Pons (tissue), 1 donor: ENCODE data around the gene PPP6R2.

ENCODE experiments used
- DNase-seq: peaks from one replicate; pipeline ENCODE4 v3.0.0-alpha.2; 2016; ENCODE audit warnings: low spot score

The PPP6R2 gene

GRCh38 chr22:50487290-50488005 lies 144.3 kb downstream of the PPP6R2 start:
- DNase-seq, result no peak

DNA sequence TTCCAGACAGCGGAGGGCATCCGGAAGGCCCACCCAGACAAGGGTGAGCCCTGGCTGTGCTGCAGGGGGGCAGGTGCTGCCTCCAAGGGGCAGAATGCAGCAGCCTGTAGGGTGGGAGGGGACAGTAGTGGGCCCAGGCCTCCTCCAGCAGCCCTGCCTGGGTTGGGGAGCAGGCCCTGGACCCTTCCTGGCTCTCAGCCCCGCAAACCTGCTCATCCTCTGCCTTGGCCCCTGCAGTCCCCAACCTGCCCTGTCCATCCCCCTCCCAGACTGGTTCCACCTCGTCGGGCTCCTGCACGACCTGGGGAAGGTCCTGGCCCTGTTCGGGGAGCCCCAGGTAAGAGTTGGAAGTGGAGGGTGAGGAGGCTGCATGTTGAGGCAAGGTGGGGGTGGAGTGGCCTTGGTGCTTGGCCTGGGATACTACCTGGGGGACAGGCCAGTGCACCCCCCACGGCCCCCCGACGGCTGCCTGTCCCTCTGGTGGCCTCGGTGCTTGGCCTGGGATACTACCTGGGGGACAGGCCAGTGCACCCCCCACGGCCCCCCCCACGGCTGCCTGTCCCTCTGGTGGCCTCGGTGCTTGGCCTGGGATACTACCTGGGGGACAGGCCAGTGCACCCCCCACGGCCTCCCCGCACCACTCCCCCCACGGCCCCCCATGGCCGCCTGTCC lies 145.0 kb downstream of the PPP6R2 start:
- DNase-seq, result no peak

GRCh38 chr22:50488886-50489285 lies 145.8 kb downstream of the PPP6R2 start:
- no peak for DNase-seq

- DNase-seq, result no peak
These were observed 146.5 kb downstream of the PPP6R2 start for GRCh38 chr22:50489363-50490243.

DNA sequence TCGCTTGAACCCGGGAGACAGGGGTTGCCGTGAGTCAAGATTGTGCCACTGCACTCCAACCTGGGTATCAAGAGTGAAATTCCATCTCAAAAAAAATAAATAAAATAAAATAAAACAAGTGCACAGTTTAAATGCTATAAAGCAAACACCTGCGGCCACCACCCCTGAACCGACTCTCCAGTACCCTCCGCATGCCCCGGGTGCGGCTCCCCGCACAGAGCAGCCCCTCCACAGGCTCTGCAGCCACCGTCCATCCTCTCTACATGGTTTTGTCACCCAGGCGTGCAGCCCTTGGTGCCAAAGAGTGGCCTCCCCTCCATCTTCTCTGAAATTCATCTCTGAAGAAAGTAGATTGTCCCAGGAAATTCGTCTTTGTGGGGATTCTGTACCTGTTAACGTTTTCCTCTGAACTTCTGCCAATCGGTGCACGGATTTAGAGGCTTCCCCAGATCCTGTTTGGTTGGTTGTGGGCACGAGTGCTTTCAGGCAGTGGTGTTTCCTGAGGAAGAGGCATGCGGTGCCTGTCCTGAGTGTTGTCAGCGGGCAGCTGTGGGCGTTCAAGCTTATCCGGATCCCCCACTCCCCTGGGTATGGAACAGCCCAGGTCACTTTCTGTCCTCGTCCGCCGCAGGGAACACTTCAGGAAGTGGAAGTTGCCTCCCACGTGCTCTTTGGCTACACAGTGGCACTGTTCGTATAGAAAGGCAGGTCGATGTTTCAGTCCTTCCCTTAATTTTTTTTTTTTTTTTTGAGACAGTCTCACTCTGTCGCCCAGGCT lies 147.6 kb downstream of the PPP6R2 start:
- DNase-seq, result no peak
